Measurements from ENCODE around the gene VPS8. TPM values are rescaled to one million over a fixed set of nuclear protein-coding genes. Genes with fewer than 3 reads are reported as not detected.

The VPS8 gene
- total and polyA plus RNA-seq, 3 experiments from 2014 or later, result 19.6 to 30.2 (median 22.3) TPM

DNA sequence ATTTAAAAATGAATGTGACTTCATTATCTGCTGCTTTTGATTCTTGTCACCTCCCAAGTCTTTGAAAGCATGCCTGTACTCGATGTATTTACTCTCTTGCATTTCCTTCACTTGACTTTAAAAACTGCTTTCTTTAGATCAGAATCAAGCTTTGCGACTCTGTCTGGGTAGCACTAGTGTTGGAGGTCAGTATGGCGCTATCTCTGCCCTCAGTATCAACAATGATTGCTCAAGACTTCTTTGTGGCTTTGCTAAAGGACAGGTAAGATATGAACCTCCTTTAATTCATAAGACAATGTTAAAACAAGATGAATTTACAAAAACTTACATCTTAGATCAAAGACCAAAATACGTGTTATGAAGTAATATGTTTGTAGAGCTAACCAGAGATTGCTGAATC is 37.0 kb downstream of the VPS8 start:
- no peak overlapping the region for H3K4me3 ChIP-seq (ENCODE audit: low read length)
- Mint-ChIP-seq H3K36me3 (peaks cover 22 to 53% (median 30%) of the 10 kb centered on the region in 3 donors), H3K27ac (no peak overlapping the region), H3K4me1 (no peaks in the 10 kb centered on the region), H3K4me3 (no peak overlapping the region), H3K27me3 (no peaks in the 10 kb centered on the region), H3K9me3 (no peaks in the 10 kb centered on the region)
- no peaks in the 10 kb centered on the region for H3K9me3 ChIP-seq (ENCODE audit: low read length)
- no peaks in the 10 kb centered on the region for H3K4me1 ChIP-seq (ENCODE audit: insufficient read depth, low read length)
- H3K36me3 ChIP-seq (ENCODE audit: insufficient read depth, low read length), result peaks cover 10% of the 10 kb centered on the region
- CTCF ChIA-PET, result interaction anchor here (1.4 kb wide), 1 partner anchor 26 kb away, joined by 3 read pairs; no protein-coding TSS in a partner anchor
- POLR2A ChIA-PET, result no interaction called here
- H3K27me3 ChIP-seq (ENCODE audit: insufficient read depth, low read length, poor library complexity, severe bottlenecking), result no peaks in the 10 kb centered on the region
- no peak overlapping the region for H3K27ac ChIP-seq (ENCODE audit: low read depth, low read length)
- no peak for DNase-seq

GRCh38 chr3:184850201-184850600 is 38.2 kb downstream of the VPS8 start:
- H3K27me3 ChIP-seq (ENCODE audit: insufficient read depth, low read length, poor library complexity, severe bottlenecking), result no peaks in the 10 kb centered on the region
- H3K4me3 Mint-ChIP-seq, result no peak overlapping the region
- H3K27me3 Mint-ChIP-seq, result no peaks in the 10 kb centered on the region
- ChIA-PET CTCF (interaction anchor here (1.4 kb wide), 1 partner anchor 27 kb away, joined by 3 read pairs; no protein-coding TSS in a partner anchor), POLR2A (no interaction called here)
- no peaks in the 10 kb centered on the region for H3K4me1 ChIP-seq (ENCODE audit: insufficient read depth, low read length)
- H3K36me3 Mint-ChIP-seq, result peaks cover 25 to 62% (median 36%) of the 10 kb centered on the region in 3 donors
- H3K27ac Mint-ChIP-seq, result no peak overlapping the region
- no peaks in the 10 kb centered on the region for H3K9me3 ChIP-seq (ENCODE audit: low read length)
- no peak for DNase-seq
- no peak overlapping the region for H3K27ac ChIP-seq (ENCODE audit: low read depth, low read length)
- no peak overlapping the region for H3K4me3 ChIP-seq (ENCODE audit: low read length)
- H3K36me3 ChIP-seq (ENCODE audit: insufficient read depth, low read length), result peaks cover 20% of the 10 kb centered on the region
- H3K9me3 Mint-ChIP-seq, result no peaks in the 10 kb centered on the region
- H3K4me1 Mint-ChIP-seq, result no peaks in the 10 kb centered on the region

DNA sequence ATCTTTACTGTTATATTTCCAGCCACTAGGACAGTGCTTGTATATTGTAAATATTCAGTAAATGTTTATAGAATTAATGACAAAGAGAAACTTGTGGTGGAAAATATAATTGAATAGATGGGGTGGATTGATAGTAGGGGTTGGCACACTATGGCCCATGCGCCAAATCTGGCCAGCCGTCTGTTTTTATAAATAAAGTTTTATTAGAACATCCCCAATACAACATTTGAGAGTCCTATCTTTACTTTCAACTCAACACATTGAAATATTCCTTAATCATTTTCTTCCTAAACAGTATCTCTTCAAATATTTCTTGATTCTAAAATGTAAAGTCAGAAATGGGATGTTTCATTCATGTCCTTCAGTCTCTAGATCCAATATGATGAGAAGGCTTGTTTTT is 45.1 kb downstream of the VPS8 start:
- ChIA-PET POLR2A (no interaction called here), CTCF (no interaction called here)
- Histone ChIP-seq H3K27me3 (ENCODE audit: insufficient read depth, low read length, poor library complexity, severe bottlenecking) (no peaks in the 10 kb centered on the region), H3K4me1 (ENCODE audit: insufficient read depth, low read length) (no peaks in the 10 kb centered on the region), H3K36me3 (ENCODE audit: insufficient read depth, low read length) (peaks cover 28% of the 10 kb centered on the region), H3K9me3 (ENCODE audit: low read length) (no peaks in the 10 kb centered on the region), H3K27ac (ENCODE audit: low read depth, low read length) (no peak overlapping the region), H3K4me3 (ENCODE audit: low read length) (no peak overlapping the region)
- no peak for DNase-seq
- Mint-ChIP-seq H3K36me3 (peaks cover 30 to 87% (median 43%) of the 10 kb centered on the region in 3 donors), H3K4me3 (no peak overlapping the region), H3K4me1 (no peaks in the 10 kb centered on the region), H3K27ac (no peak overlapping the region), H3K27me3 (no peaks in the 10 kb centered on the region), H3K9me3 (no peaks in the 10 kb centered on the region)

DNA sequence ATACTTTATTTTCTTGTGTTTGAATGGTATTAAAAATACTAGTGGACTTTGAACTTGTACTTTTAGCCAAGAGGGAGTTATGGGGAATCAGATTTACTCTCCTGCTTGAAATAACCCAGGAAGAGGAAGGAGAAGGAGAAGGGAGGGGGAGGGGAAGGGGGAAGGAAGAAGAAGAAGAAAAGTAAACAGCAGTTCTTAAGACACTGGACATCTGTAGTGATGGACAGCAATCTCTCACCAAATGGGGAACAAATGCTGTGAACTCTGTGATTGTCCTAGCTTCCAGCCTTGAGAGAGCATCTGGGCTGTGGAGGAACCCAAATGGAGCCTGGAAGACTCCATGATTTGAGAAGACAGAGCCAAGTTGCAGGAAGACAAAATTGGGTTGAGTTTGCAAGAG is 52.0 kb downstream of the VPS8 start:
- Mint-ChIP-seq H3K4me1 (no peaks in the 10 kb centered on the region), H3K27ac (no peak overlapping the region), H3K4me3 (no peak overlapping the region), H3K27me3 (no peaks in the 10 kb centered on the region), H3K9me3 (no peaks in the 10 kb centered on the region), H3K36me3 (peaks cover 9 to 82% (median 44%) of the 10 kb centered on the region in 3 donors)
- Histone ChIP-seq H3K4me1 (ENCODE audit: insufficient read depth, low read length) (no peaks in the 10 kb centered on the region), H3K27me3 (ENCODE audit: insufficient read depth, low read length, poor library complexity, severe bottlenecking) (no peaks in the 10 kb centered on the region), H3K4me3 (ENCODE audit: low read length) (no peak overlapping the region), H3K9me3 (ENCODE audit: low read length) (no peaks in the 10 kb centered on the region), H3K36me3 (ENCODE audit: insufficient read depth, low read length) (peaks cover 24% of the 10 kb centered on the region), H3K27ac (ENCODE audit: low read depth, low read length) (no peak overlapping the region)
- no peak for DNase-seq
- CTCF ChIA-PET, result no interaction called here
- POLR2A ChIA-PET, result no interaction called here

DNA sequence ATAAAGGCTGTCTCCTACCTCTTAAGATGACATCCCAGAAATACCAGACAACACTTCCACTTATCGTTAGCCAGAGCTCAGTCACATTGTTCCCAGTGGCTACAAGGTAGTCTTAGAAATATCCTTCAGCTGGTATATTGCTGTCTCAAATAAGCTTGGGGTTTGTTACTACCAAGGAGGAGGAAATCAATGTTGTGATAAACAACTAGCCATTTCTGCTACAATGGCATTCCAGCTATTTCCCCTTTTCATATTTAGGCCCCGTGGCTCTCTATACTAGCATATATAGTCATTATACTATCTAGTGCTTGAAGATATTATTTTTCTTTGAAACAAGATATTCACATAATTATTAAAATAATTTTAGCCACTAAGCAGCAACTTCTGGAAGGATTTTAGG is 56.5 kb downstream of the VPS8 start:
- Mint-ChIP-seq H3K36me3 (peaks cover 14 to 79% (median 42%) of the 10 kb centered on the region in 3 donors), H3K27me3 (no peaks in the 10 kb centered on the region), H3K9me3 (no peaks in the 10 kb centered on the region), H3K27ac (no peak overlapping the region), H3K4me1 (no peaks in the 10 kb centered on the region), H3K4me3 (no peak overlapping the region)
- no peak for DNase-seq
- Histone ChIP-seq H3K9me3 (ENCODE audit: low read length) (no peaks in the 10 kb centered on the region), H3K4me1 (ENCODE audit: insufficient read depth, low read length) (no peaks in the 10 kb centered on the region), H3K27me3 (ENCODE audit: insufficient read depth, low read length, poor library complexity, severe bottlenecking) (no peaks in the 10 kb centered on the region), H3K4me3 (ENCODE audit: low read length) (no peak overlapping the region), H3K36me3 (ENCODE audit: insufficient read depth, low read length) (peaks cover 26% of the 10 kb centered on the region), H3K27ac (ENCODE audit: low read depth, low read length) (no peak overlapping the region)
- CTCF ChIA-PET, result interaction anchor here (1.2 kb wide), 1 partner anchor 9 kb away, joined by 3 read pairs; no protein-coding TSS in a partner anchor
- POLR2A ChIA-PET, result no interaction called here

- Histone ChIP-seq H3K27me3 (ENCODE audit: insufficient read depth, low read length, poor library complexity, severe bottlenecking) (no peaks in the 10 kb centered on the region), H3K4me1 (ENCODE audit: insufficient read depth, low read length) (no peaks in the 10 kb centered on the region), H3K27ac (ENCODE audit: low read depth, low read length) (no peak overlapping the region), H3K9me3 (ENCODE audit: low read length) (no peaks in the 10 kb centered on the region), H3K36me3 (ENCODE audit: insufficient read depth, low read length) (peaks cover 13% of the 10 kb centered on the region), H3K4me3 (ENCODE audit: low read length) (no peak overlapping the region)
- Mint-ChIP-seq H3K4me3 (no peak overlapping the region), H3K4me1 (no peaks in the 10 kb centered on the region), H3K27me3 (no peaks in the 10 kb centered on the region), H3K9me3 (no peaks in the 10 kb centered on the region), H3K27ac (peak overlapping the region in 3 of 8 donors; percentile 0 to 44 (median 14)), H3K36me3 (peaks cover 8 to 75% (median 30%) of the 10 kb centered on the region in 3 donors)
- POLR2A ChIA-PET, result no interaction called here
- DNase-seq, result no peak
- CTCF ChIA-PET, result no interaction called here
Measured at GRCh38 chr3:184872200-184872599, 60.2 kb downstream of the VPS8 start.

DNA sequence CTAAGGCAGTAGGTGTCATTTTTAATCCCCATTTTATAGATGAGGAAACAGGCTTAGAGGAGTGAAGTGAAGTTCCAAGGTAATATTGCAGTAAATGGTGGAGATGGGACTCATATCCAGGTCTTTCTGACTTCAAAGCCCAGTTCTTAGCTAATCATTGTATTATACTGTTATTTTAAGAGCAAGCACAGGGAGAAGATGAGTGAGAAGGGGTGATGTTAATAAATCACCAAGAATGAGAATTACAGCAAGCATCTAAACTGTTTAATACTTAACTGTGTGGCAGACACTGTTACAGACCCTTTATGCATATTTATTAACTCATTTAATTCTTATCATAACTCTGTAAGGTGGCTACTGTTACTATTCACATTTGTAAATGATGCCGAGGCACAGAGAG is 61.2 kb downstream of the VPS8 start:
- H3K4me3 Mint-ChIP-seq, result no peak overlapping the region
- H3K27me3 Mint-ChIP-seq, result no peaks in the 10 kb centered on the region
- Histone ChIP-seq H3K27ac (ENCODE audit: low read depth, low read length) (no peak overlapping the region), H3K4me1 (ENCODE audit: insufficient read depth, low read length) (no peaks in the 10 kb centered on the region), H3K4me3 (ENCODE audit: low read length) (no peak overlapping the region), H3K36me3 (ENCODE audit: insufficient read depth, low read length) (peaks cover 13% of the 10 kb centered on the region), H3K27me3 (ENCODE audit: insufficient read depth, low read length, poor library complexity, severe bottlenecking) (no peaks in the 10 kb centered on the region), H3K9me3 (ENCODE audit: low read length) (no peaks in the 10 kb centered on the region)
- DNase-seq, result no peak
- ChIA-PET POLR2A (no interaction called here), CTCF (no interaction called here)
- no peaks in the 10 kb centered on the region for H3K9me3 Mint-ChIP-seq
- no peak overlapping the region for H3K27ac Mint-ChIP-seq
- H3K4me1 Mint-ChIP-seq, result no peaks in the 10 kb centered on the region
- H3K36me3 Mint-ChIP-seq, result peaks cover 8 to 73% (median 27%) of the 10 kb centered on the region in 3 donors

DNA sequence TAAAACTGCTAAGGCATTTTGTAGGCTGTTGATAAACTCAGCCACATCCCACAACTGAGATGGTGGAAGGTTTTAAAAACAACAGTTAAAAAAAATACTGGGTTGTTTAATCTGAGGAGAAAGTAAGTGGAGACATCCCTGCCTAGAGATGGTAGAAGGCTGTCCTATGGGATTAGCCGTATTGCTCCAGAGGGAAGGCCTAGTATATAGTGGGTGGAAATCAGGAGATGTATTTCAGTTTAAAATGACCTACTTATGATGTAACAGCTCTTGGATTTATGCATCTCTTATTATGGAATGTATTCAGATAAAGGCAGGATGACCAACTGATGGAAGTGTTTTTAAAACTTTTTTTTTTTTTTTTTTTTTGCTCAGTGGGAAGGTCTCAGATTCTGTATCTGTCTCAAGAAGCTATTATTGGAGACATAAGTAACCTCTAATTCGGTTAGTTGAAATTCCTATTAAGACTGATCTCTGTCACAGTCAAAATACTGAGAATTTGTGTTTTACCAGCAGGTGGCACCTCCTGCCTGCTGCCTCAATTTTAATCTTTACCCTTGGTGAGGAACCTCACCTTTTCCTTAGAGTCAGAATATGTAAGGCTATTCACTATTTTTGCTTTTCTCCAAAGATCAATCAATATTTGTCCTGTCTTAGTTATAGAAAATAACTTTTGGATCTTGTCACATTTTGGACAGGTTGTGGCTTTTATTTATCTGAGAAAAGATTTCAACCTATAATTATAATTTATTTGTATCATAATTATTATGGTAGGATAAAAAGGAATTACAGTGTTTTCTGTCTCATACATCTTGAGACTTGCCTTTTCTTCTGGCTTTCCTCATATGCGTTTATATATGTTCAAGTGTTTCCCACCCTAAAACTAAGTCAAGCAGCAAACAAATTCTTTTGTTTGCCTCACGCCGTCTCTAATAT is 63.0 kb downstream of the VPS8 start:
- Mint-ChIP-seq H3K27ac (peak overlapping the region in 2 of 8 donors; percentile 16 to 44), H3K4me1 (no peaks in the 10 kb centered on the region), H3K9me3 (no peaks in the 10 kb centered on the region), H3K36me3 (peaks cover 0 to 73% (median 16%) of the 10 kb centered on the region in 3 donors), H3K4me3 (no peak overlapping the region), H3K27me3 (no peaks in the 10 kb centered on the region)
- no peaks in the 10 kb centered on the region for H3K4me1 ChIP-seq (ENCODE audit: insufficient read depth, low read length)
- CTCF ChIA-PET, result interaction anchor here (0.6 to 0.7 kb wide), 3 partner anchors 27 to 1545 kb away, joined by 3 read pairs; no protein-coding TSS in a partner anchor
- POLR2A ChIA-PET, result interaction anchor here (0.7 kb wide), 1 partner anchor 20 kb away, joined by 7 read pairs; no protein-coding TSS in a partner anchor
- no peak overlapping the region for H3K27ac ChIP-seq (ENCODE audit: low read depth, low read length)
- no peak overlapping the region for H3K4me3 ChIP-seq (ENCODE audit: low read length)
- H3K27me3 ChIP-seq (ENCODE audit: insufficient read depth, low read length, poor library complexity, severe bottlenecking), result no peaks in the 10 kb centered on the region
- DNase-seq, result no peak
- H3K9me3 ChIP-seq (ENCODE audit: low read length), result no peaks in the 10 kb centered on the region
- peaks cover 7% of the 10 kb centered on the region for H3K36me3 ChIP-seq (ENCODE audit: insufficient read depth, low read length)

Measured in CD8-positive, alpha-beta memory T cell (primary cell).